Ishikawa (cell line): ENCODE measurements around the gene NEURL4.

Experiments
- CEBPB ChIP-seq: IDR thresholded peaks from 2 replicates; pipeline ENCODE4 v1.6.1; 2012
- CREB1 ChIP-seq: IDR thresholded peaks from 2 replicates; pipeline ENCODE4 v1.6.1; 2012; ENCODE audit warnings: low read depth
- EGR1 ChIP-seq: IDR thresholded peaks from 2 replicates; pipeline ENCODE4 v1.6.1; 2012
- EP300 ChIP-seq: IDR thresholded peaks from 2 replicates; pipeline ENCODE4 v1.6.1; 2012; ENCODE audit warnings: borderline replicate concordance
- FOXM1 ChIP-seq: IDR thresholded peaks from 2 replicates; pipeline ENCODE4 v1.6.1; 2012; ENCODE audit warnings: low read depth, borderline replicate concordance
- NFIC ChIP-seq: IDR thresholded peaks from 2 replicates; pipeline ENCODE4 v1.6.1; 2012
- RAD21 ChIP-seq: IDR thresholded peaks from 2 replicates; pipeline ENCODE4 v1.6.1; 2012; ENCODE audit warnings: low read depth
- REST ChIP-seq: IDR thresholded peaks from 2 replicates; pipeline ENCODE4 v1.6.1; 2012; ENCODE audit warnings: low read depth, mild to moderate bottlenecking
- TAF1 ChIP-seq: IDR thresholded peaks from 2 replicates; pipeline ENCODE4 v1.6.1; 2012; ENCODE audit warnings: low read depth, mild to moderate bottlenecking
- TCF12 ChIP-seq: IDR thresholded peaks from 2 replicates; pipeline ENCODE4 v1.6.1; 2012; ENCODE audit warnings: low read depth
- TEAD4 ChIP-seq: IDR thresholded peaks from 2 replicates; pipeline ENCODE4 v1.6.1; 2012
- YY1 ChIP-seq: IDR thresholded peaks from 2 replicates; pipeline ENCODE4 v1.6.1; 2012; ENCODE audit warnings: low read depth
- ZBTB7A ChIP-seq: IDR thresholded peaks from 2 replicates; pipeline ENCODE4 v1.6.1; 2012; ENCODE audit warnings: low read depth
- TF ChIP-seq, protein P1 (sequence below): IDR thresholded peaks from 2 replicates; pipeline ENCODE4 v1.6.1; 2012

GRCh38 chr17:7284911-7285310 is 44.2 kb downstream of the NEURL4 start:
- TF ChIP-seq, protein P1, sequence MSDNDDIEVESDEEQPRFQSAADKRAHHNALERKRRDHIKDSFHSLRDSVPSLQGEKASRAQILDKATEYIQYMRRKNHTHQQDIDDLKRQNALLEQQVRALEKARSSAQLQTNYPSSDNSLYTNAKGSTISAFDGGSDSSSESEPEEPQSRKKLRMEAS, result no peak
- TF ChIP-seq RAD21 (no peak), NFIC (no peak), CREB1 (no peak), CEBPB (no peak), FOXM1 (no peak), ZBTB7A (no peak), EP300 (no peak), REST (no peak), TAF1 (no peak), YY1 (no peak), EGR1 (no peak), TEAD4 (no peak), TCF12 (no peak)
